Measurements from ENCODE around the gene NAALADL1. TPM values are rescaled to one million over a fixed set of nuclear protein-coding genes. Genes with fewer than 3 reads are reported as not detected.

The NAALADL1 gene
- total and polyA plus RNA-seq, 12 donors = 1.3 to 15.7 (median 5.5) TPM

- Histone ChIP-seq H3K4me1 (replicated peaks in 1 of 2) (no peaks in the 10 kb centered on the region), H3K27ac (no peak overlapping the region), H3K36me3 (replicated peaks in 1 of 2) (no peaks in the 10 kb centered on the region), H3K27me3 (no peaks in the 10 kb centered on the region), H3K9me3 (replicated peaks in 1 of 3) (no peaks in the 10 kb centered on the region), H3K4me3 (no peak overlapping the region)
- 62 to 67% (median 66%) methylated on average over 4 of the region's 4 CpGs for WGBS, 4 donors
- TF ChIP-seq CTCF (IDR thresholded peaks at IDR 0.05) = no peak
- no peak for TF ChIP-seq POLR2A (IDR thresholded peaks at IDR 0.05)
- DNase-seq = no peak
- intact Hi-C loops (cut with DNase I) = loop anchor here in 1 of 2 donors (10.0 kb wide), 1 partner anchor 57 kb away; the partner anchor contains the start of gene ARL2
Observed at GRCh38 chr11:65071907-65072630, 13.7 kb upstream of the NAALADL1 start.

- Histone ChIP-seq H3K4me1 (replicated peaks in 1 of 2) (no peaks in the 10 kb centered on the region), H3K36me3 (replicated peaks in 1 of 2) (no peaks in the 10 kb centered on the region), H3K27ac (no peak overlapping the region), H3K4me3 (no peak overlapping the region), H3K9me3 (replicated peaks in 1 of 3) (no peaks in the 10 kb centered on the region), H3K27me3 (no peaks in the 10 kb centered on the region)
- intact Hi-C loops (cut with DNase I) = no loop called here
- TF ChIP-seq POLR2A (IDR thresholded peaks at IDR 0.05) (no peak), CTCF (IDR thresholded peaks at IDR 0.05) (no peak)
- DNase-seq = no peak
- 59 to 67% (median 65%) methylated on average over 9 of the region's 9 CpGs for WGBS, 4 donors
Observed at GRCh38 chr11:65069217-65069616, 10.9 kb upstream of the NAALADL1 start.

- Histone ChIP-seq H3K9me3 (replicated peaks in 1 of 3) (no peaks in the 10 kb centered on the region), H3K27me3 (no peaks in the 10 kb centered on the region), H3K4me1 (replicated peaks in 1 of 2) (no peaks in the 10 kb centered on the region), H3K27ac (no peak overlapping the region), H3K36me3 (replicated peaks in 1 of 2) (no peaks in the 10 kb centered on the region), H3K4me3 (no peak overlapping the region)
- no peak for DNase-seq
- intact Hi-C loops (cut with DNase I) = no loop called here
- no peak for TF ChIP-seq CTCF (IDR thresholded peaks at IDR 0.05)
- no peak for TF ChIP-seq POLR2A (IDR thresholded peaks at IDR 0.05)
- WGBS, 4 donors = 76 to 85% (median 78%) methylated on average over 3 to 10 of the region's 10 CpGs
Observed at GRCh38 chr11:65067446-65067845, 9.1 kb upstream of the NAALADL1 start.

- H3K36me3 ChIP-seq (replicated peaks in 1 of 2) = no peaks in the 10 kb centered on the region
- no peaks in the 10 kb centered on the region for H3K4me1 ChIP-seq (replicated peaks in 1 of 2)
- no peak for TF ChIP-seq POLR2A (IDR thresholded peaks at IDR 0.05)
- no peak for TF ChIP-seq CTCF (IDR thresholded peaks at IDR 0.05)
- H3K27ac ChIP-seq = no peak overlapping the region
- no peaks in the 10 kb centered on the region for H3K27me3 ChIP-seq
- no peaks in the 10 kb centered on the region for H3K9me3 ChIP-seq (replicated peaks in 1 of 3)
- 74 to 83% (median 78%) methylated on average over 2 to 4 of the region's 4 CpGs for WGBS, 4 donors
- no peak for DNase-seq
- H3K4me3 ChIP-seq = no peak overlapping the region
- intact Hi-C loops (cut with DNase I) = no loop called here
Observed at GRCh38 chr11:65066805-65067291, 8.5 kb upstream of the NAALADL1 start.
